DND-41 (cell line): Measurements from ENCODE around the gene STK32B.

Experiments
- ATAC-seq: fragments of 200-7000 bp; cut with Tn5 transposase; 3 replicates; pipeline ENCODE4 v1.9.1; 2021; ENCODE audit warnings: low read depth; ENCODE audit not compliant: insufficient read depth
- DNase-seq: peaks from one replicate; pipeline ENCODE4 v3.0.0-alpha.2; 2020
- H2AFZ ChIP-seq: 2 replicates; pipeline ENCODE4 v1.6.0; 2012; ENCODE audit warnings: low read depth, low read length
- H3K27ac ChIP-seq: 2 replicates; pipeline ENCODE4 v1.5.1; 2012; ENCODE audit warnings: low read length, inconsistent platforms
- H3K27me3 ChIP-seq: fragments of 200-600 bp; sonication (generic); 2 replicates; pipeline ENCODE4 v1.6.0; 2012; ENCODE audit warnings: low read length, mild to moderate bottlenecking, inconsistent platforms; ENCODE audit not compliant: insufficient read depth, poor library complexity
- H3K36me3 ChIP-seq: 2 replicates; pipeline ENCODE4 v1.5.1; 2012; ENCODE audit warnings: low read length, inconsistent platforms; ENCODE audit not compliant: insufficient read depth
- H3K4me1 ChIP-seq: 2 replicates; pipeline ENCODE4 v1.5.1; 2012; ENCODE audit warnings: mild to moderate bottlenecking, low read length; ENCODE audit not compliant: insufficient read depth
- H3K4me2 ChIP-seq: 2 replicates; pipeline ENCODE4 v1.6.0; 2012; ENCODE audit warnings: mild to moderate bottlenecking, moderate library complexity, low read length, inconsistent platforms; ENCODE audit not compliant: insufficient read depth
- H3K4me3 ChIP-seq, 2 experiments: fragments of 200-600 bp in 1 of 2; shearing (Covaris generic) in 1 of 2; 2 replicates each; pipeline ENCODE4 v1.5.1; 2012 to 2016; ENCODE audit warnings: inconsistent platforms in 2 of 2, low read length in 2 of 2, mild to moderate bottlenecking in 2 of 2, low read depth in 1 of 2, moderate library complexity in 1 of 2
- H3K79me2 ChIP-seq: 2 replicates; pipeline ENCODE4 v1.6.0; 2012; ENCODE audit warnings: low read length, inconsistent platforms; ENCODE audit not compliant: insufficient read depth
- H3K9ac ChIP-seq: 2 replicates; pipeline ENCODE4 v1.6.0; 2012; ENCODE audit warnings: low read depth, mild to moderate bottlenecking, inconsistent platforms, low read length, moderate library complexity
- H3K9me3 ChIP-seq: 2 replicates; pipeline ENCODE4 v1.5.1; 2012; ENCODE audit warnings: low read length, moderate library complexity, mild to moderate bottlenecking, inconsistent platforms; ENCODE audit not compliant: insufficient read depth, severe bottlenecking
- H4K20me1 ChIP-seq: 2 replicates; pipeline ENCODE4 v1.6.0; 2012; ENCODE audit warnings: low read length; ENCODE audit not compliant: insufficient read depth
- CTCF ChIP-seq: IDR thresholded peaks from 2 replicates; pipeline ENCODE4 v1.5.1; 2012; ENCODE audit warnings: borderline replicate concordance, low read length, moderate library complexity, mild to moderate bottlenecking; ENCODE audit not compliant: poor library complexity, severe bottlenecking; ENCODE audit errors: extremely low read depth
- EZH2 ChIP-seq: IDR thresholded peaks from 3 replicates; pipeline ENCODE4 v1.6.1; 2012; ENCODE audit warnings: borderline replicate concordance, low read depth, mild to moderate bottlenecking, moderate library complexity, low read length, inconsistent platforms; ENCODE audit not compliant: severe bottlenecking

The STK32B gene

DNA sequence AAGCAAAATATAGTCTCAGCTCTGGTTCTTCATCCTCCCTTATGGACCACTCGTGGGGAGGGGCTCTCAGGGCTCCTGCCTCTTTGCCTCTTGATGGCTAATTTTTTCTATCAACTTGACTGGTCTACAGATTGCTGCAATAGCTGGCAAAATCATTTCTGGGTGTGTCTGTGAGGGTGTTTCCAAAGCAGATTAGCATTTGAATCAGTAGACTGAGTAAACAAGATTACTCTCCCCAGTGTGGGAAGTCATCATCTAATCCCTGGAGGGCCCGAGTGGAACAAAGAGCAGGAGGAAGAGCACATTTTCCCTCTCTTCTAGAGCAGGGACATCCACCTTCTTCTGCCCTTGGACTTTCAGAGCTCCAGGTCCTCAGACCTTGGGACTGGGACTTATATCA is 153.5 kb downstream of the STK32B start:
- Histone ChIP-seq H3K27ac (no peak overlapping the region), H3K4me3 (no peak overlapping the region), H4K20me1 (no peaks in the 10 kb centered on the region), H3K79me2 (no peaks in the 10 kb centered on the region), H3K4me2 (no peak overlapping the region), H2AFZ (no peak overlapping the region), H3K36me3 (no peaks in the 10 kb centered on the region), H3K9ac (no peak overlapping the region), H3K27me3 (no peaks in the 10 kb centered on the region), H3K4me1 (no peaks in the 10 kb centered on the region), H3K9me3 (no peaks in the 10 kb centered on the region)
- no peak for TF ChIP-seq EZH2
- no peak for TF ChIP-seq CTCF
- DNase-seq (no peak), ATAC-seq (no peak)

DNA sequence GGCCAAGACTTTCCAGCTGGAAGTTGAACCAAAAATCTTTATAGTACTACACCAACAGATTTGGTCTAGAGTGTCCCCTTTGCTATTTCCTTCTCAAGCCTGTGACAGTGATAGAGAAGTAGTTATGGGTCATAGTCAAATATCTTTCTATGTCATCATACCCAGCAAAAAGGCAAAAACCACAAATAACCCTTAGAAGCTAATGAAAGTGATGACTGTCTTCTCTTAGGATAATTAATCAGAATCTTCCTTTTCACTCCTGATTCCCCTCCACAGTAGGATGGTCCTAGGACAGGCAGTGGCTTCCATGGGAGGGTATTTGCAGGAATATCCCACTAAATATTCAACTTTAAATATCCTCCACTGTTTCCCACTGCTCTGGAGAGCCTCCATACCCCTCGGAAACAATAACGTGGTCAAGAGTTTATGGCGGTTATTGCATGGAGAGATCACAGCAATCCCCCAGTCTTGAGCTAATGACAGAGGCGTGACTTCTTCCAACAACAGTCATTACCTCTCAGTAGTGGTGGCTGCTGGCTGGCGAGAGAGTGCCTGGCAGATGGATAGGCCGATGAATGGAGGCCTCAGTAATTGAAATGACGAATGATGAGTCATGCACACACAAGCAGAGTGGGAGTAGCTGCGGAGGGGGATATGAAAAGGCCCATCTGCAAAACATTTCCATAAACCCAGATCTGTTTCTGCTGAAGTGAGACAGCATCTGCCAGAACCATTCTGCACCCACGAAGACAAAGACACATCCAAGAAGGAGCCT is 154.9 kb downstream of the STK32B start:
- Histone ChIP-seq H3K9me3 (no peaks in the 10 kb centered on the region), H3K4me3 (no peak overlapping the region), H3K4me2 (no peak overlapping the region), H3K27me3 (no peaks in the 10 kb centered on the region), H4K20me1 (no peaks in the 10 kb centered on the region), H3K27ac (no peak overlapping the region), H3K36me3 (no peaks in the 10 kb centered on the region), H3K79me2 (no peaks in the 10 kb centered on the region), H3K9ac (no peak overlapping the region), H3K4me1 (no peaks in the 10 kb centered on the region), H2AFZ (no peak overlapping the region)
- no peak for ATAC-seq
- no peak for TF ChIP-seq CTCF
- no peak for DNase-seq

GRCh38 chr4:5209862-5210261 is 158.6 kb downstream of the STK32B start:
- Histone ChIP-seq H3K79me2 (no peaks in the 10 kb centered on the region), H3K4me1 (no peaks in the 10 kb centered on the region), H3K27ac (no peak overlapping the region), H3K36me3 (no peaks in the 10 kb centered on the region), H3K9me3 (no peaks in the 10 kb centered on the region), H3K4me3 (no peak overlapping the region), H3K9ac (no peak overlapping the region), H3K4me2 (no peak overlapping the region), H3K27me3 (no peaks in the 10 kb centered on the region), H4K20me1 (no peaks in the 10 kb centered on the region), H2AFZ (no peak overlapping the region)
- no peak for DNase-seq
- TF ChIP-seq CTCF (no peak), EZH2 (no peak)
- ATAC-seq: no peak
